GM19452 (cell line): ENCODE data around the gene SPEG.
A peak's percentile ranks its signal among the peaks of the same experiment; 100 is the strongest.

Experiments used
- ATAC-seq: cut with Tn5 transposase; IDR thresholded peaks from one replicate; pipeline ENCODE4 v1.9.1; 2021; ENCODE audit not compliant: unreplicated experiment

SPEG gene

DNA sequence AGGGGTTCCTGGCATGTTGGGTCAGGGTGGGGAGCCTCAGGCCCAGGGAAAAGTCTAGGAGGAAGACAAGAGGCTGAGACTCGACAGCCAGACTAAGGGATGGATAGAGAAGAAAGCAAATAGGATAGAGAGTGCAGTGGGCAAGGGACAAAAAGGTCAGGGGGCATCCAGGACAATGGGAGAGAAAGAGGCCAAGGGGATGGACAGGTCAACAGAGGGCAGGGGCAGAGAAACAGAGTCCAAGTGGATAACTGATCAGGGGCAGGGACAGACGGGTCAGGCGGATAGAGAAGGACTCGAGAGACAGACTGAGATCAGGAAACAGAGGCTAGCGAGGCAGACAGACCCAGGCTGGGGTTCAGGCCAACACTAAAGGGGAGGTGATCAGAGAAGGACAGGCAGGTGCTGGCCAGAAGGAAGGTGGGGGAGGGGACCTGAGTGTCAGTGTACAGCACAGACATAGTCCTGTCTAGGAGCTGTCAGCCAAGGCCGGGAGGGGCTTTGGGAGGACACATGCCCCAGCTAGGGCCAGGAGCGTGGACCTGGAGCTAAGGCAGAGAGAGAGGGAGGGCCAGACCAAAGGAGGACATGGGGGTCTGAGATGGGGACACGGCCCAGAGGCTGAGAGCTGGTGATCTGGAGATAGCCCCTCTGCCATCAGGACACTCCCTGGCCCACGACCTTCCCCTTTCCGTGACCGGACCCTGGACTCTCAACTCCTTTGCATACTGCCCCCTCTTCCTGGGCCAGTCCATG is 91.9 kb downstream of the SPEG start:
- no peak for ATAC-seq

DNA sequence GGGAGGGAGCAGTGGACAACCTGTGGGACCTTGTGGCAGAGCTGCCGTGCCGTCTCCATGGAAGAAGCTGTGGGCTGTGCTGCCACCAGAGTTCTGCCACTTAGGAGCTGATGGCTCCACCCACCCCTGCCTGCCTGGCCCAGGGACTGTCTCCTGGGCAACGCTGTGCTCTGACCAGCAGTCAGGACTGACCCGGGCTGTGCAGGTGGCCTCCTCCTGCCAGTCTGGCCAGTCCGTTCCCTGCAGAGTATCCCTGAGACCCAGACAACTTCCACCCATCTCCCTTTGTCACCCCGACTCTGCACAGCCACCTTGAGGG is 92.4 kb downstream of the SPEG start:
- no peak for ATAC-seq

DNA sequence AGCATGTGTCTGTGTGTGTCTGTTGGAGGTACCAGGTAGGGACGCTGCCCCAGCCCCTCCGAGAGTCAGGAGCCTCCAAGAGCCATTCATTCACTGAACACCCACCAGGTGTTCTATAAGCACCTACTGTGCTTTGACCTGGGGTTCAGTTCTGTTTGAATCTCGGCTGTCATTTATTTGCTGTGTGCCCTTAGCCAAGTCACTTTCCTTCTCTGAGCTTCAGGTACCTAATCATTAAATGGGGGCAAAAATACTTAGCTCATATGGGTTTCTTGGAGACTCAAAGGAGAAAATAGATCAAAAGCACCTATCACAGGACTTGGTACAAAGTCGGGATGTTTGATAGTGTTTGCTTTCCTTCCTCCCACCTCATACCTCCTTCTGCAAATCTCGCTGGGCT is 92.8 kb downstream of the SPEG start:
- ATAC-seq = no peak

DNA sequence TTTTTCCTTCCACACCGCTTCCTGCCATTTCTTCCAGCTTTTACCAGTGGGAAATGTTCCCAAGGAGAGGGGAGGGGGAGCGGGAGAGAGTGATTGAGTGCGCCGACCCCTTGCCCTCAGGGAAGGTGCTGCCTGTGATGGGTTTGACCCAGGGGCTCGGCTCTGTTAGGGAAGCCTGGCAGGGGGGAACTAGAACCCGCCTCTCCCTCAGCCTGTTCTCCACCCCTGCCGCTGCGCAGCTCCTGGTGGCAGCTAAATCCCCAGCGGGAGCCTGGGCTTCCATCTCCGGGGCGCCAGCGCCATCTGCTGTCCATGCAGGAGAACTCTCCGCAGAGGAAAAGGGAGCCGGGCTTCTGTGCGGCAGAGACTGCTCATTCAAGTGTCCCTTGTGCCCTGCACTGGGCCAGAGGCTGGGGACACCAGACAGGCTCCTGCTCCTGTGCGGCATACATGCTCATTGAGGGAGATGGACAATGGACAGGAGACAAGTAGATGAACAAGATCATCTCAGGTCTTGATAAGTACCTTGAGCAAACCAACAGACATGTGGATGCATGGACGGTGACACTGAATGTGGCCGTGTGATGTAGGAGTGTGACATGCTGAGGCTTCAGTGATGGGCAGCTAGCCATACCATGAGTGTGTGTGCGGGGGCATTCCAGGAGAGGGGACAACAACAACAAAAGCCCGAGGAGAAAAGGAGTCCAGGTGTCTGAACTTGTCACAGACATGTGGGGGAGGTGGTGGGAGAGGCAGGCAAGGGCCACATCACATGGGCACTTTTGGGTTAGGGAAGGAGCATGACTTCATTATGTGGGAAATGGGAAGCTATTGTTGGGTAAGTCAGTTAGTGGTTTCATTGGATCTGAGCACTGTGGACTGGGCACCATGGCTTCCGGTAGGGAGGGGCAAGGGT is 95.7 kb downstream of the SPEG start:
- ATAC-seq = peak; percentile 92

GRCh38 chr2:219531639-219532377 is 97.2 kb downstream of the SPEG start:
- no peak for ATAC-seq

DNA sequence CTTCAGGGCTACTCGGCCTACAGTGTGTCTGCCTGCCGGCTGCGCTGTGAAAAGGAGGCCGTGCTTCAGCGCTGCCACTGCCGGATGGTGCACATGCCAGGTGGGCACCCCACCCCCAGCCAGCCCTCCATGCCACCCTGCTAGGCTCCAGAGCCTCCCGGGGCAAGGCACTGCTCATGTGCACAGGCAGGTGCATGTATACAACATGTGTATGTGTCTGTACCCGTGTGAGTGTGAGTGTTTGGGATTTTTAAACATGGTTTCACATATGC is 97.7 kb downstream of the SPEG start:
- no peak for ATAC-seq

- ATAC-seq = no peak
Observed at GRCh38 chr2:219533930-219534661, 99.5 kb downstream of the SPEG start.

GRCh38 chr2:219536425-219536824 is 101.8 kb downstream of the SPEG start:
- ATAC-seq = no peak

DNA sequence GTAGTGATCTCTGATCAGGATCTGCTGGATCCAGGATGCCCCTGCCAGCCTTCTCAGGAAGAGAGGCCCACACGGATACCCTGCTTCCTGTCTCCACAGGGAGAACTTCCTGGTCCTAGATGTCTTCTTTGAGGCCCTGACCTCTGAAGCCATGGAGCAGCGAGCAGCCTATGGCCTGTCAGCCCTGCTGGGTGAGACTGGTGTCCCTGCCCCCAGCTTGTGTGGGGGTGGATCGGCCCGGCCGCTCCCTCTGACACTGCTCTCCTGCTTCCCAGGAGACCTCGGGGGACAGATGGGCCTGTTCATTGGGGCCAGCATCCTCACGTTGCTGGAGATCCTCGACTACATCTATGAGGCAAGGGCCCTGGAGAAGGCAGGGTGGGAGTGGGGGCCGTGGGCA is 102.3 kb downstream of the SPEG start:
- no peak for ATAC-seq

- no peak for ATAC-seq
Observed at GRCh38 chr2:219537657-219538488, 103.2 kb downstream of the SPEG start.

DNA sequence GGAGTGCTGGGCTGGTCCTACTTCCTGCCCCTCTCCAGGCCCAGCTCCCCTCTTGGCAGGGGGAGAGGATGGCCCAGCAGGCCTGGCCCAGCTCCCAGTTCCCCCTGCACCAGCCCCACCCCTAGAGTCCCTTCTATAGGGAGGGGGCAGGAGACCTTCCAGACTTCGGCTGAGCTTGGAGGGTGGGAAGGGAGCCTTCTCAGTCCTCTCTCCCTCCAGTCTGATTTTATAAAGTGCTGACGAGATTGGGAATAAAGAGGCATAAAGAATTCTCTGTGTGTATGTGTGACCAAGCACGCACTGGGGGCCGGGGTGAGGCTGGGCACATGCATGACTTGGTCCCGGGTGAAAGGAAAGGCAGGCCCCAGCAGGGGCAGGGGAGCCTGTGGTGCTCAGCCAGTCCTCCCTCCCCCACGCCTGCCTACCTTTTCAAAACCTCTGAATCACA is 103.9 kb downstream of the SPEG start:
- no peak for ATAC-seq

DNA sequence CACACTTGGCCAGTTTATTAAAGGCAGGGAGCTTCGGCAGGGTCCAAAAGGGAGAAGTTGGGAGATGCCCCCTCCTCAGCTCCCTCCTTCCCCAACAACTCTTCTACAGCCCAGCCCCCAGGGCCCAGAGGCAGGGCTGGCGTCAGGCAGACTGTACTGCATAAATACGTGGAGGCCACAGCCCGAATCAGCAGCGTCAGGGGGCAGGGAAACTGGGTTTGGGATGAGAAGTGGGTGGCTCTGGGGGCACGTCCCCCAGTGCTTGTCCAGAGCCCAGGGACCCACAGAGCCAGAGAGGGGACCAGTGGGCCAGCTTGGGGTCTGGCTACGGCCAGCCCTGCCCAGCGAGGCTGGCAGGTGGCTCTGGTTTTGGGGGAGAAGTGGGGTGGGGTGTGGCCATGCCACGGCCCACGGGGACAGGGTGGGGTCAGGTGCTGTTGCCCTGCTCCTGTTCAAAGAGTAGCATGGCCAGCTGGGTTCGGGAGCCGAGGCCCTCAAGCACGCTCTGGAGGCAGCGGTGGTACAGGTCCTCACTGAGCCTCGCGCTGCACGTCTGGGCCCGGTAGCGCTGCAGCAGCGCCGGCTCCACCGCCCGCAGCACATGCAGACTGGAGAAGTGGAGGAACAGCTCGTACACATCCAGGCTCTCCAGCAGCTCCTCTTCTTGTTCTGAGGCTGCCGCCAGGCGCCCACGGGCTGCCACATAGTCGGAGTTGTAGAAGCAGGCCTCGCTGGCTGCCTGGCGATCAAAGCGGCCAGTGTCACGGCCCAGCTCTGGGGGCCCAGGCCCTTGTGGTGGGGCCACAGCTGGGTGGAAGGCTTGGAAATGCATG is 104.5 kb downstream of the SPEG start:
- no peak for ATAC-seq

DNA sequence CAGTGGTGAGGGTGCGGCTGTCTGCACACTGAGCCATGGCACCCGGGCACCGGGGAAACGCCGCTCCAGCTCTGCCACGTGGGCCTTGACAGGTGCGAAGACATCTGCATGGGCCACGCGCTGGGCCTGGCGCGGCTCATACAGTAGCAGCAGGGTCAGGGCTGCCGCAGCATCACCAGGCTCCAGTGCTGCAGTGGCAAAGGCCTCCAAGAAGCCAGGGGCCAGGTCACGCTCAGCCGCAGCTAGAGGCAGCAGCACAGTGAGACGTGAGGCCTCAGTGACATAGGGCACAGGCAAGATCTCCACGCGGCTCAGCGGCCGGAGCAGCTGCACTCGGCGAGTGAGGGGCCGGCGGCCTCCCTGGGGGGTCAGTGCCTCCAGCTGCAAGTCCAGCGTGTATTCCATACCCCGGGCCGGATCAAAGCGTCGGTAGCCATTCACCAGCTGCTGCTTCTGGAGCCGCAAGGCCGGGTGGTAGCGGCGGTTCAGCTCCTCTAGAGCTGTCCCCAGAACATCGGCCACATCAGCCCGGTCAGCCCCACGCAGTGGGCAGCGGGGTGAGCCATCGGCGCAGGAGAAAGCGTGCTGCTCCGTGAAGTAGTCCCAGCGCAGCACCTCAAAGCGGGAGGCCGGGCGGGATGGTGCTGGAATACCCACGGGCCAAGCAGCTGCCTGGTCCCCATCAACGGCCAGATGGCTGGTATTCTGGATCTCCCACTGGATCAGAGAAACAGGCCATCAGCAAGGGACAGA is 105.5 kb downstream of the SPEG start:
- no peak for ATAC-seq

- no peak for ATAC-seq
Observed at GRCh38 chr2:219540784-219541504, 106.3 kb downstream of the SPEG start.

DNA sequence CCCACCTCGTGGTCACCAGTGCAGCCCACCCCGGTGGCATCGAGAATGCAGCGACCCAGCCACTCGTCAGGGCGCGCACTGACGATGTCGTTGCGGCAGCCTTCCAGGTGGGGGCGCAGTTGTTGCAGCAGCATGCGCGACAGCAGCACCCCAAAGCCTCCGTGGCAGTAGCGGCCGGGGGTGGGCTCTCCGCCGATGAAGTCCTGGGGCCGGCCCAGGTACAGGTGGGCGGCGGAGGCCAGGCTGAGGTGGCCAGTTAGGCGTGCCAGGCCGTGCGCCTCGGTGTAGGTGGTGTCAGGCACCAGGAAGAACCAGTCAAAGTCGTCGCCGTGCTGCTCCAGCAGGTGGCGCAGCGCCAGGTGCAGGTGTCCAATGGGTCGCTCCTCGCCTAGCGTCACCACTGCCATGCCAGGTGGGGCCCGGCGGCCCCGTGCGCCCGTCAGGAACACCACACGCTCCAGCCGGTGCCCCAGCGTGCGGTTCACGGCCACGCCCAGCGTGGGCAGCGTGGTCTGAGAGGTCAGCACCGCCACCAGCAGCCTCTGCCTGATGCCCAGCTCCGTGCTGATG is 107.1 kb downstream of the SPEG start:
- peak; percentile 44 for ATAC-seq

- peak; percentile 41 for ATAC-seq
Observed at GRCh38 chr2:219542931-219543595, 108.4 kb downstream of the SPEG start.
